ENCODE data around the gene MYNN. TPM values are rescaled to one million over a fixed set of nuclear protein-coding genes. Genes with fewer than 3 reads are reported as not detected.

Gene MYNN
- total RNA-seq, 1 experiment from 2014 or later, result 16.2 TPM

GRCh38 chr3:169792359-169792758 is 19.2 kb downstream of the MYNN start:
- H3K36me3 ChIP-seq (ENCODE audit: control insufficient read depth, insufficient read depth, low read length), result peaks cover 16% of the 10 kb centered on the region
- CTCF ChIA-PET, result no interaction called here
- intact Hi-C loops (cut with micrococcal nuclease; ENCODE audit: unreplicated experiment), result no loop called here
- no peak for DNase-seq (ENCODE audit: low read depth, low spot score)
- POLR2A ChIA-PET, result no interaction called here
- H3K4me1 ChIP-seq (ENCODE audit: control insufficient read depth, insufficient read depth, low read length), result no peaks in the 10 kb centered on the region
- in situ Hi-C loops (cut with HindIII; ENCODE audit: low pct_unique_long_range_greater_than_20kb, low sequenced_read_pairs), result no loop called here
- H3K27ac ChIP-seq (ENCODE audit: low read length), result no peak overlapping the region
- ATAC-seq, result no peak
- H3K27me3 ChIP-seq (ENCODE audit: control insufficient read depth, insufficient read depth, low read length), result no peaks in the 10 kb centered on the region
- no peak overlapping the region for H3K4me3 ChIP-seq (ENCODE audit: low read depth in 2 of 2, low read length in 2 of 2)
- no TSS peak for BruUV-seq (replicated peaks)
- no peaks in the 10 kb centered on the region for H3K9me3 ChIP-seq (ENCODE audit: control insufficient read depth, insufficient read depth, low read depth, low read length)
- TF ChIP-seq TCF7L2 (IDR thresholded peaks at IDR 0.05; ENCODE audit: low read depth, low read length) (no peak), SIN3A (IDR thresholded peaks at IDR 0.05; ENCODE audit: borderline replicate concordance, insufficient read depth, low read depth, low read length) (no peak), POLR2AphosphoS5 (IDR thresholded peaks at IDR 0.05; ENCODE audit: low read depth, low read length) (no peak)
- TF ChIP-seq, protein P1, sequence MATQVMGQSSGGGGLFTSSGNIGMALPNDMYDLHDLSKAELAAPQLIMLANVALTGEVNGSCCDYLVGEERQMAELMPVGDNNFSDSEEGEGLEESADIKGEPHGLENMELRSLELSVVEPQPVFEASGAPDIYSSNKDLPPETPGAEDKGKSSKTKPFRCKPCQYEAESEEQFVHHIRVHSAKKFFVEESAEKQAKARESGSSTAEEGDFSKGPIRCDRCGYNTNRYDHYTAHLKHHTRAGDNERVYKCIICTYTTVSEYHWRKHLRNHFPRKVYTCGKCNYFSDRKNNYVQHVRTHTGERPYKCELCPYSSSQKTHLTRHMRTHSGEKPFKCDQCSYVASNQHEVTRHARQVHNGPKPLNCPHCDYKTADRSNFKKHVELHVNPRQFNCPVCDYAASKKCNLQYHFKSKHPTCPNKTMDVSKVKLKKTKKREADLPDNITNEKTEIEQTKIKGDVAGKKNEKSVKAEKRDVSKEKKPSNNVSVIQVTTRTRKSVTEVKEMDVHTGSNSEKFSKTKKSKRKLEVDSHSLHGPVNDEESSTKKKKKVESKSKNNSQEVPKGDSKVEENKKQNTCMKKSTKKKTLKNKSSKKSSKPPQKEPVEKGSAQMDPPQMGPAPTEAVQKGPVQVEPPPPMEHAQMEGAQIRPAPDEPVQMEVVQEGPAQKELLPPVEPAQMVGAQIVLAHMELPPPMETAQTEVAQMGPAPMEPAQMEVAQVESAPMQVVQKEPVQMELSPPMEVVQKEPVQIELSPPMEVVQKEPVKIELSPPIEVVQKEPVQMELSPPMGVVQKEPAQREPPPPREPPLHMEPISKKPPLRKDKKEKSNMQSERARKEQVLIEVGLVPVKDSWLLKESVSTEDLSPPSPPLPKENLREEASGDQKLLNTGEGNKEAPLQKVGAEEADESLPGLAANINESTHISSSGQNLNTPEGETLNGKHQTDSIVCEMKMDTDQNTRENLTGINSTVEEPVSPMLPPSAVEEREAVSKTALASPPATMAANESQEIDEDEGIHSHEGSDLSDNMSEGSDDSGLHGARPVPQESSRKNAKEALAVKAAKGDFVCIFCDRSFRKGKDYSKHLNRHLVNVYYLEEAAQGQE (IDR thresholded peaks at IDR 0.05; ENCODE audit: insufficient read depth in 1 of 2, low read depth in 2 of 2, low read length in 1 of 2), result no peak
- TF ChIP-seq, protein P2, sequence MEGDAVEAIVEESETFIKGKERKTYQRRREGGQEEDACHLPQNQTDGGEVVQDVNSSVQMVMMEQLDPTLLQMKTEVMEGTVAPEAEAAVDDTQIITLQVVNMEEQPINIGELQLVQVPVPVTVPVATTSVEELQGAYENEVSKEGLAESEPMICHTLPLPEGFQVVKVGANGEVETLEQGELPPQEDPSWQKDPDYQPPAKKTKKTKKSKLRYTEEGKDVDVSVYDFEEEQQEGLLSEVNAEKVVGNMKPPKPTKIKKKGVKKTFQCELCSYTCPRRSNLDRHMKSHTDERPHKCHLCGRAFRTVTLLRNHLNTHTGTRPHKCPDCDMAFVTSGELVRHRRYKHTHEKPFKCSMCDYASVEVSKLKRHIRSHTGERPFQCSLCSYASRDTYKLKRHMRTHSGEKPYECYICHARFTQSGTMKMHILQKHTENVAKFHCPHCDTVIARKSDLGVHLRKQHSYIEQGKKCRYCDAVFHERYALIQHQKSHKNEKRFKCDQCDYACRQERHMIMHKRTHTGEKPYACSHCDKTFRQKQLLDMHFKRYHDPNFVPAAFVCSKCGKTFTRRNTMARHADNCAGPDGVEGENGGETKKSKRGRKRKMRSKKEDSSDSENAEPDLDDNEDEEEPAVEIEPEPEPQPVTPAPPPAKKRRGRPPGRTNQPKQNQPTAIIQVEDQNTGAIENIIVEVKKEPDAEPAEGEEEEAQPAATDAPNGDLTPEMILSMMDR (IDR thresholded peaks at IDR 0.05), result no peak

DNA sequence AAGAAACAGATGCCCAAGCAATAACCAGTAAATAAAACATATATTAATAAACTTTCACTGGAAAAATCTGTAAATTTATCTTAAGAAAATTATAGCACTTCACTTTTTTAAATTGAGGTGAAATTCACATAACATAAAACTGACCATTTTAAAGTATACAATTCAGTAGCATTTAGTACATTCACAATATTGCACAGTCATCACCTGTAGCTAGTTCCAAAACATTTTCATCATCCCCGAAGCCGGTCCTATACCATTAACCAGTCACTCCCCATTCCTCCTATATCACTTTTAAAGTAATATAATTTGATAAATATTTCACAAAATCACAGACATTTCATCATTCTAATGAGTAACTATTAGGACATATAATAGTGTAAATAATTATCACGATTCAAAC is 31.5 kb downstream of the MYNN start:
- no peak for DNase-seq (ENCODE audit: low read depth, low spot score)
- intact Hi-C loops (cut with micrococcal nuclease; ENCODE audit: unreplicated experiment), result no loop called here
- ChIA-PET CTCF (no interaction called here), POLR2A (no interaction called here)
- ATAC-seq, result no peak
- no peaks in the 10 kb centered on the region for H3K4me1 ChIP-seq (ENCODE audit: control insufficient read depth, insufficient read depth, low read length)
- no peak overlapping the region for H3K27ac ChIP-seq (ENCODE audit: low read length)
- no peaks in the 10 kb centered on the region for H3K36me3 ChIP-seq (ENCODE audit: control insufficient read depth, insufficient read depth, low read length)
- in situ Hi-C loops (cut with HindIII; ENCODE audit: low pct_unique_long_range_greater_than_20kb, low sequenced_read_pairs), result no loop called here
- TF ChIP-seq SIN3A (IDR thresholded peaks at IDR 0.05; ENCODE audit: borderline replicate concordance, insufficient read depth, low read depth, low read length), result no peak
- H3K27me3 ChIP-seq (ENCODE audit: control insufficient read depth, insufficient read depth, low read length), result no peaks in the 10 kb centered on the region
- H3K4me3 ChIP-seq (ENCODE audit: low read depth in 2 of 2, low read length in 2 of 2), result no peak overlapping the region
- no peaks in the 10 kb centered on the region for H3K9me3 ChIP-seq (ENCODE audit: control insufficient read depth, insufficient read depth, low read depth, low read length)
- no TSS peak for BruUV-seq (replicated peaks)

GRCh38 chr3:169809230-169809795 is 36.1 kb downstream of the MYNN start:
- CTCF ChIA-PET, result interaction anchor here (0.7 to 1.1 kb wide), 2 partner anchors 46 to 307 kb away, joined by 3 to 11 read pairs; no protein-coding TSS in a partner anchor
- POLR2A ChIA-PET, result no interaction called here
- H3K9me3 ChIP-seq (ENCODE audit: control insufficient read depth, insufficient read depth, low read depth, low read length), result no peaks in the 10 kb centered on the region
- no peaks in the 10 kb centered on the region for H3K36me3 ChIP-seq (ENCODE audit: control insufficient read depth, insufficient read depth, low read length)
- intact Hi-C loops (cut with micrococcal nuclease; ENCODE audit: unreplicated experiment), result no loop called here
- H3K27me3 ChIP-seq (ENCODE audit: control insufficient read depth, insufficient read depth, low read length), result no peaks in the 10 kb centered on the region
- H3K4me3 ChIP-seq (ENCODE audit: low read depth in 2 of 2, low read length in 2 of 2), result no peak overlapping the region
- TF ChIP-seq POLR2AphosphoS5 (IDR thresholded peaks at IDR 0.05; ENCODE audit: low read depth, low read length) (no peak), SIN3A (IDR thresholded peaks at IDR 0.05; ENCODE audit: borderline replicate concordance, insufficient read depth, low read depth, low read length) (no peak), TCF7L2 (IDR thresholded peaks at IDR 0.05; ENCODE audit: low read depth, low read length) (no peak)
- TF ChIP-seq, protein P2 (IDR thresholded peaks at IDR 0.05), result no peak
- TF ChIP-seq, protein P1 (IDR thresholded peaks at IDR 0.05; ENCODE audit: insufficient read depth in 1 of 2, low read depth in 2 of 2, low read length in 1 of 2), result no peak
- peaks cover 17% of the 10 kb centered on the region; the same call in 1 of the 2 replicates for H3K4me1 ChIP-seq (ENCODE audit: control insufficient read depth, insufficient read depth, low read length)
- ATAC-seq (no peak), DNase-seq (ENCODE audit: low read depth, low spot score) (no peak)
- H3K27ac ChIP-seq (ENCODE audit: low read length), result no peak overlapping the region
- in situ Hi-C loops (cut with HindIII; ENCODE audit: low pct_unique_long_range_greater_than_20kb, low sequenced_read_pairs), result no loop called here
- no TSS peak for BruUV-seq (replicated peaks)

All from Panc1 (cell line).